ENCODE results near the gene TTC3. TPM values are rescaled to one million over a fixed set of nuclear protein-coding genes. Genes with fewer than 3 reads are reported as not detected.

Gene TTC3
- total and polyA plus RNA-seq, 2 of the 13 experiments (the other 11 are each of a cell fraction or from before 2014, with no cell fraction given), result 55.7 to 108 TPM

- CTCF ChIA-PET (ENCODE audit: low intra/inter-chr PET ratio, low total read pairs), result no interaction called here
- Histone ChIP-seq H3K9ac (ENCODE audit: insufficient read depth, low read depth, low read length) (peak overlapping the region; percentile 69), H3K79me2 (ENCODE audit: insufficient read depth, low read length) (no peaks in the 10 kb centered on the region), H3K27me3 (ENCODE audit: control insufficient read depth in 1 of 2, insufficient read depth in 2 of 2, low read length in 2 of 2) (no peaks in the 10 kb centered on the region), H3K27ac (ENCODE audit: extremely low read length, insufficient read depth, low read length) (peak overlapping the region; percentile 66), H4K20me1 (ENCODE audit: insufficient read depth, low read length) (no peaks in the 10 kb centered on the region), H2AFZ (ENCODE audit: low read length) (peak overlapping the region; percentile 18), H3K4me2 (ENCODE audit: low read depth, low read length) (peak overlapping the region; percentile 88), H3K9me3 (ENCODE audit: low read length) (no peaks in the 10 kb centered on the region), H3K36me3 (replicated peaks in 1 of 2; ENCODE audit: control insufficient read depth in 1 of 2, insufficient read depth in 2 of 2, low read length in 2 of 2) (no peaks in the 10 kb centered on the region), H3K4me1 (ENCODE audit: insufficient read depth, low read length) (peaks cover 45% of the 10 kb centered on the region), H3K4me3 (replicated peaks in 1 of 3; ENCODE audit: insufficient read depth in 1 of 3, low read depth in 2 of 3, low read length in 3 of 3) (peak overlapping the region; percentile 45 to 69 (median 57))
- BruUV-seq (replicated peaks), result no TSS peak
- in situ Hi-C loops (cut with HindIII; ENCODE audit: extremely low pct_ligation_motif_present, low pct_unique_long_range_greater_than_20kb) (no loop called here), intact Hi-C loops (cut with micrococcal nuclease; ENCODE audit: unreplicated experiment) (loop anchor here (5.0 kb wide), 1 partner anchor 41 kb away; no protein-coding TSS in a partner anchor)
- 69% methylated on average over 15 of the region's 15 CpGs for WGBS (ENCODE audit: low lambda C conversion rate)
- peak; percentile 30 for ATAC-seq
- TF ChIP-seq DNMT1 (CRISPR knock-in tag; IDR thresholded peaks at IDR 0.05) (no peak), ZNF710 (CRISPR knock-in tag; IDR thresholded peaks at IDR 0.05; ENCODE audit: borderline replicate concordance) (no peak), SOX13 (IDR thresholded peaks at IDR 0.05) (no peak), SOX13 (CRISPR knock-in tag; conservative IDR thresholded peaks at IDR 0.05 in 1 of 2, IDR thresholded peaks at IDR 0.05 in 1 of 2) (no peak), WIZ (CRISPR knock-in tag; IDR thresholded peaks at IDR 0.05) (no peak), ZNF614 (CRISPR knock-in tag; IDR thresholded peaks at IDR 0.05; ENCODE audit: borderline replicate concordance) (no peak), BRD4 (CRISPR knock-in tag; IDR thresholded peaks at IDR 0.05) (no peak)
- DNase-seq (ENCODE audit: low spot score), result no peak
- POLR2A ChIA-PET, result interaction anchor here (1.1 to 2.0 kb wide), 4 partner anchors 10 to 158 kb away, joined by 3 to 11 read pairs (median 6); partner anchors contain the start of gene DYRK1A
- FAIRE-seq, result no peak
These were observed 135.7 kb downstream of the TTC3 start for GRCh38 chr21:37208741-37209225.

All from HepG2 (cell line).